HepG2 (cell line): ENCODE results near the gene DUS1L. TPM values are rescaled to one million over a fixed set of nuclear protein-coding genes. Genes with fewer than 3 reads are reported as not detected.
A peak's percentile ranks its signal among the peaks of the same experiment; 100 is the strongest.

ENCODE experiments used
- AHR ChIP-seq: IDR thresholded peaks from 2 replicates; pipeline ENCODE4 v1.6.1; 2018; ENCODE audit warnings: missing genetic modification reagents, missing compliant biosample characterization
- AKAP8 ChIP-seq: sonication (generic); formaldehyde crosslinking; IDR thresholded peaks from 2 replicates; pipeline ENCODE4 v1.5.1; 2020; ENCODE audit warnings: mild to moderate bottlenecking, missing genetic modification reagents
- CREB1 ChIP-seq, 2 experiments: fragments of 450-650 bp in 1 of 2; IDR thresholded peaks; 2 replicates each; pipeline ENCODE4 v1.6.1; 2016 to 2017; ENCODE audit warnings: control low read depth in 1 of 2, mild to moderate bottlenecking in 1 of 2, missing compliant biosample characterization in 1 of 2, missing genetic modification characterization in 1 of 2
- EEA1 ChIP-seq: sonication (generic); formaldehyde crosslinking; IDR thresholded peaks from 2 replicates; pipeline ENCODE4 v1.5.1; 2020; ENCODE audit warnings: mild to moderate bottlenecking, missing genetic modification reagents, borderline replicate concordance
- JDP2 ChIP-seq: sonication (generic); formaldehyde crosslinking; IDR thresholded peaks from 2 replicates; pipeline ENCODE4 v1.8.1; 2022; ENCODE audit warnings: missing genetic modification reagents, borderline replicate concordance
- LCORL ChIP-seq, 2 experiments: fragments of 450-650 bp in 1 of 2; sonication (generic) in 1 of 2; formaldehyde crosslinking in 1 of 2; IDR thresholded peaks; 2 replicates each; pipeline versions ENCODE4 v1.5.0 to v1.6.1; 2017 to 2020; ENCODE audit warnings: antibody characterized with exemption in 1 of 2, missing genetic modification reagents in 1 of 2
- NR2C2 ChIP-seq: sonication (generic); formaldehyde crosslinking; IDR thresholded peaks from 2 replicates; pipeline ENCODE4 v1.4.0; 2020; ENCODE audit warnings: missing genetic modification reagents, mild to moderate bottlenecking, moderate library complexity, borderline replicate concordance
- PHF8 ChIP-seq: sonication (generic); formaldehyde crosslinking; IDR thresholded peaks from 2 replicates; pipeline ENCODE4 v1.5.0; 2020; ENCODE audit warnings: missing genetic modification reagents
- RAD21 ChIP-seq: fragments of 450-650 bp; formaldehyde crosslinking; IDR thresholded peaks from 2 replicates; pipeline ENCODE4 v1.5.0; 2020; ENCODE audit warnings: mild to moderate bottlenecking
- RNF2 ChIP-seq: fragments of 450-650 bp; conservative IDR thresholded peaks from 2 replicates; pipeline ENCODE4 v1.6.1; 2016; ENCODE audit warnings: low read depth
- YEATS2 ChIP-seq: sonication (generic); formaldehyde crosslinking; IDR thresholded peaks from 2 replicates; pipeline ENCODE4 v1.4.0; 2020; ENCODE audit warnings: missing genetic modification reagents, borderline replicate concordance
- ZBTB7B ChIP-seq: sonication (generic); formaldehyde crosslinking; IDR thresholded peaks from 2 replicates; pipeline ENCODE4 v1.4.0; 2020; ENCODE audit warnings: missing genetic modification reagents
- ZC3H13 ChIP-seq: sonication (generic); formaldehyde crosslinking; IDR thresholded peaks from 2 replicates; pipeline ENCODE4 v1.8.1; 2023; ENCODE audit warnings: mild to moderate bottlenecking, missing genetic modification reagents, moderate library complexity
- ZNF224 ChIP-seq: sonication (generic); formaldehyde crosslinking; IDR thresholded peaks from 2 replicates; pipeline ENCODE4 v1.5.0; 2020; ENCODE audit warnings: mild to moderate bottlenecking, missing genetic modification reagents
- ZNF34 ChIP-seq: sonication (generic); formaldehyde crosslinking; IDR thresholded peaks from 2 replicates; pipeline ENCODE4 v1.4.0; 2020; ENCODE audit warnings: mild to moderate bottlenecking, missing genetic modification reagents, borderline replicate concordance
- ZNF350 ChIP-seq: sonication (generic); formaldehyde crosslinking; IDR thresholded peaks from 2 replicates; pipeline ENCODE4 v1.4.0; 2020; ENCODE audit warnings: mild to moderate bottlenecking, low read depth, missing genetic modification reagents, borderline replicate concordance
- ZNF619 ChIP-seq: sonication (generic); formaldehyde crosslinking; IDR thresholded peaks from 2 replicates; pipeline ENCODE4 v1.4.0; 2020; ENCODE audit warnings: mild to moderate bottlenecking, missing genetic modification reagents
- polyA plus RNA-seq, 8 experiments: library from polyadenylated mRNA; depleted of rRNA in 3 of 8; stranded (reverse) in 7 of 8; unstranded in 1 of 8; fragments of >200 nt; fragmentation: Illumina TruSeq in 4 of 8; extraction: Trizol in 4 of 8; gene quantifications; 2 replicates each; pipeline versions ENCODE4 v1.2.1 to v1.2.3, GENCODE V29; 2011 to 2016; ENCODE audit warnings: low read depth in 4 of 8, missing spikeins in 1 of 8, mixed read lengths in 1 of 8; ENCODE audit not compliant: insufficient read depth in 1 of 8
- total RNA-seq, 5 experiments: library from RNA; depleted of rRNA; stranded (reverse); fragments of >200 nt; fragmentation: Illumina TruSeq; extraction: Trizol; gene quantifications; 2 replicates each; pipeline ENCODE4 v1.2.3, GENCODE V29; 2016; ENCODE audit warnings: low read depth in 1 of 5
- TF ChIP-seq, protein P1 (sequence below): sonication (generic); formaldehyde crosslinking; conservative IDR thresholded peaks from 2 replicates; pipeline ENCODE4 v1.4.0; 2020; ENCODE audit warnings: missing genetic modification reagents
- TF ChIP-seq, protein P2 (sequence below): sonication (generic); formaldehyde crosslinking; IDR thresholded peaks from 2 replicates; pipeline ENCODE4 v1.5.0; 2020; ENCODE audit warnings: missing genetic modification reagents, mild to moderate bottlenecking, borderline replicate concordance
- TF ChIP-seq, protein P3 (sequence below): sonication (generic); formaldehyde crosslinking; IDR thresholded peaks from 2 replicates; pipeline ENCODE4 v1.5.1; 2020; ENCODE audit warnings: mild to moderate bottlenecking, missing genetic modification reagents

The DUS1L gene
- total and polyA plus RNA-seq, 2 of the 13 experiments (the other 11 are each of a cell fraction or from before 2014, with no cell fraction given) = 81.0 to 109 TPM

DNA sequence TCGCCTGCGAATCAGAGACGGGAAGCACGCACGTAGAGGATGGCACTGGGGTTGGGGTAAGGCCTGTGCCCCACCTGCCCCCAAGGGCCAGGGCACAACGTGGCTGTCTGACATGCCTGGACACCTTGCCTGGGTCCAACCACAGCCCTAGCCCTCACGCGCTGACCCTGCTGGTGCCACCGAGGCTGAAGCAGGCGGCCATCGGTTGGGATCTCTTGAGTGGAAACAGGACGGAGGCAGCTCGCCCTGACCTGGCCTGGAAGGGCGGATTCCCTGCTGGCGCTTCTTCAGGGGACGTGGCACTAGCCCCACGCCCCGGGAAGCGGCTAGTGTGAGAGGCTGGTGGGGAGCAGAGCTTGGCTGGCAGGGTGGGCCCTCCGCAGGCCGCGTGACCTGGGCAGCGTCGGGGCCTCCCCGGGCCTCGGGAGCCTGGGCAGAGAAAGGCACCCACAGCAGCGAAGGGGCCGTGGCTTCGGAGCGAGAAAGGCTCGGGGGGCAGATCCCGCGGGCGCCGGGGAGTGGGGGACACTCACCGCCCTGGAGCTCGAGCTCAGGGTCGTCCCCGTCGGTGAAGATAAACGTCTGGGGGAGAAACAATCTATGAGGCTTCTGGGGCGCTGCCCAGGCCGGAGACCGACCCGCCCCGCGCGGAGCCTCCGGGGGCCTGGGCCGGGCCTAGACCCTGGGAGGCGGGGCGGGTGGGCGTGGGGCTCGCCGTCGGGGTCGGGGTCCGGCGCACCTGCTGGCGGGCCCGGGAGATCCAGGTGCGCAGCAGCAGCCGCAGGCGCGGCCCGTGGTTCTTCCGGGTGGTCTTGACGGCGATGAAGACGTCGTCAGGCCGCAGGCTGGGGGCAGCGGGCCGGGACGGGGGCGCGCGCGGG, 14.6 kb downstream of the DUS1L start (continued):
- peak; percentile 69 for TF ChIP-seq PHF8
- TF ChIP-seq RAD21 = 0 out of 2 replicates have a peak, but pooled peaks have one; percentile 13
- TF ChIP-seq ZBTB7B (CRISPR knock-in tag) = no peak
- no peak for TF ChIP-seq LCORL (IDR thresholded peaks at IDR 0.05)
- TF ChIP-seq LCORL (CRISPR knock-in tag; IDR thresholded peaks at IDR 0.05) = no peak
- no peak for TF ChIP-seq NR2C2
- no peak for TF ChIP-seq ZC3H13 (CRISPR knock-in tag)
- no peak for TF ChIP-seq RNF2
- TF ChIP-seq, protein P1, sequence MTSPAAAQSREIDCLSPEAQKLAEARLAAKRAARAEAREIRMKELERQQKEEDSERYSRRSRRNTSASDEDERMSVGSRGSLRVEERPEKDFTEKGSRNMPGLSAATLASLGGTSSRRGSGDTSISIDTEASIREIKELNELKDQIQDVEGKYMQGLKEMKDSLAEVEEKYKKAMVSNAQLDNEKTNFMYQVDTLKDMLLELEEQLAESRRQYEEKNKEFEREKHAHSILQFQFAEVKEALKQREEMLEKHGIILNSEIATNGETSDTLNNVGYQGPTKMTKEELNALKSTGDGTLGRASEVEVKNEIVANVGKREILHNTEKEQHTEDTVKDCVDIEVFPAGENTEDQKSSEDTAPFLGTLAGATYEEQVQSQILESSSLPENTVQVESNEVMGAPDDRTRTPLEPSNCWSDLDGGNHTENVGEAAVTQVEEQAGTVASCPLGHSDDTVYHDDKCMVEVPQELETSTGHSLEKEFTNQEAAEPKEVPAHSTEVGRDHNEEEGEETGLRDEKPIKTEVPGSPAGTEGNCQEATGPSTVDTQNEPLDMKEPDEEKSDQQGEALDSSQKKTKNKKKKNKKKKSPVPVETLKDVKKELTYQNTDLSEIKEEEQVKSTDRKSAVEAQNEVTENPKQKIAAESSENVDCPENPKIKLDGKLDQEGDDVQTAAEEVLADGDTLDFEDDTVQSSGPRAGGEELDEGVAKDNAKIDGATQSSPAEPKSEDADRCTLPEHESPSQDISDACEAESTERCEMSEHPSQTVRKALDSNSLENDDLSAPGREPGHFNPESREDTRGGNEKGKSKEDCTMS (CRISPR knock-in tag) = no peak
- TF ChIP-seq EEA1 (CRISPR knock-in tag) = peak; percentile 83; the same call in 1 of the 2 replicates
- TF ChIP-seq JDP2 = no peak
- TF ChIP-seq CREB1 (IDR thresholded peaks at IDR 0.05) = no peak
- no peak for TF ChIP-seq CREB1 (CRISPR knock-in tag; IDR thresholded peaks at IDR 0.05)
- TF ChIP-seq ZNF34 = 0 out of 2 replicates have a peak, but pooled peaks have one; percentile 41
- TF ChIP-seq, protein P2, sequence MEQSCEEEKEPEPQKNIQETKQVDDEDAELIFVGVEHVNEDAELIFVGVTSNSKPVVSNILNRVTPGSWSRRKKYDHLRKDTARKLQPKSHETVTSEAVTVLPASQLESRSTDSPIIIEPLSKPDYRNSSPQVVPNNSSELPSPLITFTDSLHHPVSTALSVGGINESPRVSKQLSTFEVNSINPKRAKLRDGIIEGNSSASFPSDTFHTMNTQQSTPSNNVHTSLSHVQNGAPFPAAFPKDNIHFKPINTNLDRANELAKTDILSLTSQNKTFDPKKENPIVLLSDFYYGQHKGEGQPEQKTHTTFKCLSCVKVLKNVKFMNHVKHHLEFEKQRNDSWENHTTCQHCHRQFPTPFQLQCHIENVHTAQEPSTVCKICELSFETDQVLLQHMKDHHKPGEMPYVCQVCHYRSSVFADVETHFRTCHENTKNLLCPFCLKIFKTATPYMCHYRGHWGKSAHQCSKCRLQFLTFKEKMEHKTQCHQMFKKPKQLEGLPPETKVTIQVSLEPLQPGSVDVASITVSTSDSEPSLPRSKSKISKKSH (CRISPR knock-in tag) = peak; percentile 14; the same call in 1 of the 2 replicates
- TF ChIP-seq ZNF619 (CRISPR knock-in tag) = 0 out of 2 replicates have a peak, but pooled peaks have one; percentile 51
- TF ChIP-seq ZNF350 = peak; percentile 72
- TF ChIP-seq, protein P3, sequence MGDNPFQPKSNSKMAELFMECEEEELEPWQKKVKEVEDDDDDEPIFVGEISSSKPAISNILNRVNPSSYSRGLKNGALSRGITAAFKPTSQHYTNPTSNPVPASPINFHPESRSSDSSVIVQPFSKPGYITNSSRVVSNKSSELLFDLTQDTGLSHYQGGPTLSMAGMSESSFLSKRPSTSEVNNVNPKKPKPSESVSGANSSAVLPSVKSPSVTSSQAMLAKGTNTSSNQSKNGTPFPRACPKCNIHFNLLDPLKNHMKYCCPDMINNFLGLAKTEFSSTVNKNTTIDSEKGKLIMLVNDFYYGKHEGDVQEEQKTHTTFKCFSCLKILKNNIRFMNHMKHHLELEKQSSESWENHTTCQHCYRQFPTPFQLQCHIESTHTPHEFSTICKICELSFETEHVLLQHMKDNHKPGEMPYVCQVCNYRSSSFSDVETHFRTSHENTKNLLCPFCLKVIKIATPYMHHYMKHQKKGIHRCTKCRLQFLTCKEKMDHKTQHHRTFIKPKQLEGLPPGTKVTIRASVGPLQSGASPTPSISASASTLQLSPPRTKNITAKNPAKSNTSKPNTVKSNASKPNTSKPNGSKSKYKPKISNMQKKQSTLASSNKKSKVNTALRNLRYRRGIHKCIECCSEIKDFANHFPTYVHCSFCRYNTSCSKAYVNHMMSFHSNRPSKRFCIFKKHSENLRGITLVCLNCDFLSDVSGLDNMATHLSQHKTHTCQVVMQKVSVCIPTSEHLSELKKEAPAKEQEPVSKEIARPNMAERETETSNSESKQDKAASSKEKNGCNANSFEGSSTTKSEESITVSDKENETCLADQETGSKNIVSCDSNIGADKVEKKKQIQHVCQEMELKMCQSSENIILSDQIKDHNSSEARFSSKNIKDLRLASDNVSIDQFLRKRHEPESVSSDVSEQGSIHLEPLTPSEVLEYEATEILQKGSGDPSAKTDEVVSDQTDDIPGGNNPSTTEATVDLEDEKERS (CRISPR knock-in tag) = 0 out of 2 replicates have a peak, but pooled peaks have one; percentile 76
- TF ChIP-seq ZNF224 (CRISPR knock-in tag) = no peak
- peak; percentile 34; the same call in 1 of the 2 replicates for TF ChIP-seq AHR (CRISPR knock-in tag)
- TF ChIP-seq AKAP8 (CRISPR knock-in tag) = 0 out of 2 replicates have a peak, but pooled peaks have one; percentile 35
- TF ChIP-seq YEATS2 (CRISPR knock-in tag) = 0 out of 2 replicates have a peak, but pooled peaks have one; percentile 19
